Suppressor macrophage treated with lipopolysaccharide for 1 hour (primary cell): Measurements from ENCODE around the gene ZFP1.

ENCODE experiments used
- DNase-seq, 3 donors: peaks; one replicate each; pipeline ENCODE4 v3.0.0-alpha.2; 2020 to 2022

ZFP1 gene

DNA sequence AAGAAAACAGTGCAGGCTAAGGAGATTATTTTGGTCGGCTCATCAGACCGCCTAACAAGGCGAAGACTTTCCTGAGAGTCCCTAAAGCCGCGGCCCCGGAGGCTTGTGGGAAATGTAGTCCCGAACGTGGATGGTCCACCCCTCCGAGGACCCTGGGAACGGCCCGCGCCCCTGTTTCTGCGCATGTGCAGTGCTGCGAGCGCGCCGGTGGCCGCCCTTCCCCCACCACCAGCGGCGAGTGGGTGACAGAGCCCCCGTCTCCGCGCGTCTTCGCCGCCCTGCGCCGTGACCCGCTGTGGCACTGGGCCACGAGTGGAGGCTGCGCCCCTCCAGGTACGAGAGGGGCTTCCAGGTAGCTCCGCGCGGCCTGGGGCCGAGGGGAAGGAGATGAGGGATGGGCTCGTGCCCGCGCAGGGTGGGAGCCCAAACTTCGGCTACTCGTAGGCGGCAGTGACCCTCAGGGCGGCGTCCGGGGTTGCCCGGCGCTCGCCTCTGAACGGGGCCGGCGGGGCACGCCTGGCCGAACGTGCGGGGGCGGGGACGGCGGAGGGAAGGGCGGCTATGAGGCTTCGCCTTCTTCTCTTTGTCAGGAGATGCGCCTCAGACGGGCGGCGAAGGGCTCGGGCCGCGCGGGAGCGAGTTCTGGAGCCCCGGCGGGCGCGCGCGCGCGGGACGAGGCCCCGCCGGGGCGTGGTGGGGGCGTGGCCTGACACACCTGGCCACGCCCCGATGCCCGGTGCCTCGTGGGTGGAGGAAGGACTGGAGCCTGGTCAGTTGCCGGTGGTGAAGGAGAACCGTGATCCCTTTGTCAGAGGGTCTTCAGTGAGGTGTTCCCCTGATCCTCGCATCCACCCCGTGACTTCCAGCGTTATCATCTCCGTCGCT lies at the start of gene ZFP1:
Gene ZFP1 (plus strand): TSS at position 214 of the 885 bp plus-strand sequence. CDS start 4,428 bp downstream, outside the sequence.
- peak; percentile 95 to 97 (median 97) for DNase-seq

DNA sequence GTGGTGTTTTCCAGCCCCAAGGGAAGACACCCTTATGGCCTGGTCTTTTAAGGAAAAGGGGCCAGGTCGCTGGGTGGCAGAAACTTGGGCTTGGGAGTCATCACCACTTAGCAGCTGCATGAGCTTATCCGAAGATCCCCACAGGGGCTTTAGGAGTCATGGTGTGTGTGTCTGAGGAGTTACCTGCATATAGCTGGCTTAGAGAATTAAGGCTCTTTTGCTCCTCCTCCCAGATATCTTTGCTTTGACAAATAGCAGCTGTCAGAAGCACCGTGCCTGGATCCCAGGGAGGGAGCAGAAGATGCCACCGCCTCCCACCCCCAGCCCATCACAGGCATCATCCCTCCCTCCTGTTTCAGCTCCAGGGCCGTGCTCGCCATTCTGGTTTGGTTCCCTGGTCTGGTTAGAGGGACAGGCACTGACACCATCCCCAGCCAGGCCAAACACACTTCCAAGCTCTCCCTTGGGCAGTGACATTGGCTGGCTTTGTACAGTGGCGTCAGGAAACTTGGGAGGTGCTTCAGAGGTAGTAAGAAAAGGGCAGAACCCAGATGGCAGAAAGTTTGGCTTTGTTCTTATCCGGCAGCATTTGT lies 49.2 kb upstream of the ZFP1 start:
- DNase-seq = no peak

- DNase-seq = peak; percentile 75 to 83 (median 80)
These were observed 48.4 kb upstream of the ZFP1 start for GRCh38 chr16:75099738-75100602.

DNA sequence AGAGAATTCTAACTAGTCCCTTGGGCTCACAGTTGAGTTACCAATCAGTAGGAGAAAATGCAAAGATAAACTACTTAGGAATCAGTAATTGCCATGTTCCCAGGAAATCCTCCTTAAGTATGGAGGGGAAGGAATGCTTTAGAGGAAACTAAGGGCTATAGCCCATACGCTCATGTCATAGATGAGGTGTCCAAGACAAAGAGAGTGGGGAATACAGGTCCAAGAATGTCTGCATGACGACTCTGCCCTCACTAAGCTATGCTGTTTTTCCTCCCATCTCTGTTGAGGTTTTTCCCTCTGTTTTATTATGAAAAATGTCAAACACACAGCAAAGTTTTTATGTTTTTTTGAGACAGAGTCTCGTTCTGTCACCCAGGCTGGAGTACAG lies 47.7 kb upstream of the ZFP1 start:
- DNase-seq = no peak

GRCh38 chr16:75101635-75102034 lies 46.7 kb upstream of the ZFP1 start:
- no peak for DNase-seq

DNA sequence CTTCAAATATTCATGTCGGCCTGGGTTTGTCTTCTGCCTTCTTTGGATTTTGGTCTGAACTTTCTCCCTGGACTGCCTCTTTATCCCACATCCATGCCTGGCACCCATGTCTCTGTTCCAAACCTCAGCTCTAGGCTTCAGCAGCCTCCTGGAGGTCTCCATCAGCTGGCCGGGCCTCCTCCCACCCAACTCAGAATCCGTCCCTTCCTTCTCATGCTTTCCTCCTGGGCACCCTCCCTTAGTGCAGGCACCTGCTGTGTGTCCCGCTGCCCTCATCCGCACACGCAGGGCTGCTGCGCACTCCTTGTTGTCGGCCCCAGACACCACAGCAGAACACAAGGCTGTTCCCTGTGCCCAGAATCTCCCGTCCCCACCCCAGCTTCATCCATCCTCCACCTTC lies 45.7 kb upstream of the ZFP1 start:
- DNase-seq = no peak

DNA sequence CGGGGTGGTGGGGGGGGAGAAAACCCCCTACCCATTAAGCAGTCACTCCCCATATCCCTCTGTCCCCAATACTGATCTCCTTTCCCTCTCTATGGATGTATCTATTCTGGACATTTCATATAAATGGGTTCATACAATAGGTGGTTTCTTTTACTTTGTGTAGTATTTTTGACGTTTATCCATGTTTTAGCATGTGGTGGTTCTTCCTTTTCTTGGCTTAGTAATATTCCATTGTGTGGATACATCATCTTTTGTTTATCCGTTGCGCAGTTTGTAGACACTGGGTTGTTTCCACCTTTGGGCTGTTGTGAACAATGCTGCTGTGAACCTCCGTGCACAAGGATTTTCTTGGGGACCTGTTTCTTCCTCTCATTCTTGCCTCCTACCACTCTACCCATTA lies 44.3 kb upstream of the ZFP1 start:
- no peak for DNase-seq

GRCh38 chr16:75104836-75105235 lies 43.5 kb upstream of the ZFP1 start:
- DNase-seq = no peak

DNA sequence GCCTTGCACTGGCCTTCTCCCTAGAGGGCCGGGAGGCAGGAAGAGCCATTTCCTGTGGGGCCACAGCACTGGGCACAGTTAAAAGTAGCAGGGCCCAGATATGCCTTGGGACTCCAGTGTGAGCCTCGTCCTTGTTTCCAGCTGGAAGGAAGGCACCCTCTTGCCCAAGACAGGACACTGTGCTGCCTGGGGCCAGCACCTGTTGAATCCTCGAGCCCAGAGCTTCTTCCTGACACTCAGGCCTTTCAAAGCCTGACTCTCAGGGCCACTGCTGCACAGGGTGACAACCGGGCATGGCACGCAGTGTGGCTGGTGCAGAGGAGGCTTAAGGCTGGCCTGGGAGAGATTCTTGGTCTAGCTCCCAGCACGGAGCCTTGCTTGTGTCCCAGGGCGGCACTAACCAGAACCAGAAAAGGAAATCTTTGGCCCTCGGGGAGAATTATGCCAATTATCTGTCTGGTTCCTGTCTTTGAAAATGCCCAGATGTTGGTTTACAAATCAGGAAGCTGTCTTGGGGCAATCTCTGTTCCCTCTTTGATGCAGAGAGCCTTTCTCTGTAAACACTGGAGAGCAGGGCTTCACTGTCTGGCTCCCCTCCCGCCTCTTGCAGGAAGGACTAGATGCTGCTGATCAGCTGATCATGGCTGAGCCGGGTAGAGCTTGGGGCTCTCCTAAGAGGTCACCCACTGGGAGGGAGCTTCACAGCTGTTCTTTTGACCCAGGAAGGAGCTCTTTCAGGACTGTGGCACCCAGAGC lies 42.8 kb upstream of the ZFP1 start:
- peak; percentile 71 to 78 (median 72) for DNase-seq

- DNase-seq = no peak
These were observed 41.7 kb upstream of the ZFP1 start for GRCh38 chr16:75106351-75107274.

GRCh38 chr16:75107505-75107904 lies 40.8 kb upstream of the ZFP1 start:
- DNase-seq = no peak

DNA sequence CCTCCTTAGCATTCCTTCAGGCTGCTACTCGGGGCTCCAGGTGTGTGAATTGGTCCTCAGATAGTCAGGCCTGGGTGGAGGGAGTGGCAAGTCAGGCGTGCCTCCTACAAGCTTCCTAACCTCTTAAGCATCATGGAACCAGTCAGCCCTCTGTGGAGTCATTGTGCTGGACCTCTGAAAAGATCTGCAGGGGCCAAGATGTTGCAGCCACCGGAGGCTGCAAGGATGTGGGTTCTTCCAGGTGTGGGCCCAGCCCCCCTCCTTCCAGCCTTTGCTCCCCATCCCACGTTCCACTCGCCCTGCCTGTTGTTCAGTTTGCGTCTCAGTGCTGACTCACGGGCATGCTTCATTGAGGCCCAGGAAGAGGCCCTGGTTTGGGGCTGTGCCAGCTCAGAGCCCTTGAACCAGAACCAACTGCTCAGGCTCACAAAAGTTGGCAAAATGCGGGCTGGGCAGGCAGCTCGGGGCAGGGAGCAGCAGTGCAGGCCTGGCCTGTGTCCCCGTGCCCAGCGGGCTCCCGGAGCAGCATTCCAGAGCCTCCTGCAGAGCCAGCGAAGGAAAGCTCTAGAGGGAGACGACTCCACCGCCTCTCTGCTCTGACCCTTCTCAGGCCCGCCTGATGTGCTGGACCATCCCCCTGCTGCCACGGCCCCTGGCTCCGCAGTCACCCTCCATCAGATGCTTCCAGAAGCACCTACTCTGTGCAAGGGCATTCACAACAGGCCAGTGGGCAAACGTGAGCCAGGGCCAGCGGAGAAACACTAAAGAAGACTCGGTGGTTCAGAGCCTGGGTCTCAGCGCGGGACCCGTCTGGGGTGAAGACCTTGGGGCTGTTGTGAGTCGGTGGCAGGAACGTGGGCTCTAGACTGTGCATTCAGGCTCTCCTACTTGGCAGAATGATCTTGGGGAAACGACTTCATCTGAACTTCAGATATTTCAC lies 39.3 kb upstream of the ZFP1 start:
- DNase-seq = peak; percentile 78 to 83 (median 82)

GRCh38 chr16:75109732-75110243 lies 38.5 kb upstream of the ZFP1 start:
- no peak for DNase-seq

GRCh38 chr16:75110637-75111513 lies 37.4 kb upstream of the ZFP1 start:
- DNase-seq = peak; percentile 93 to 97 (median 95)

DNA sequence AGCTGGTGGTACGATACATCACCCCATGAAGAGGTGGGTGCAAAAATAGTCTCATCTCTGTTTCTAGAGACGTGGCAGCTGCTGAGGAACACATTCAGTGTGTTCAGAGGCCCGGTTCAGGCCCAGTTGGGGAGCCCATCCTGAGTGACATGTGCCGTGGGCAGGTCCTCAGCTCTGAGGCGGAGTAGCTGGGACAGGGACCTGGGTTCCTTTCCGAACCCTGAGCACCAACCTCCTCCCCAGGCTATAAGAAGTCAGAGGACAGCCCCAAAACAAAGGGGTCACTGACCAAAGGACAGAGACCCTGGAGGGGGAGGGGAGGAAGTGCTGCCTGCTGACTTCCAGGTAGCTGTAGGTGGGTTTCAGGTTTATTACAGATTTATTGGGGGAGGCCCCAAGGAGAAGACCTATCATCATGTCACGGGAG lies 36.8 kb upstream of the ZFP1 start:
- DNase-seq = no peak

DNA sequence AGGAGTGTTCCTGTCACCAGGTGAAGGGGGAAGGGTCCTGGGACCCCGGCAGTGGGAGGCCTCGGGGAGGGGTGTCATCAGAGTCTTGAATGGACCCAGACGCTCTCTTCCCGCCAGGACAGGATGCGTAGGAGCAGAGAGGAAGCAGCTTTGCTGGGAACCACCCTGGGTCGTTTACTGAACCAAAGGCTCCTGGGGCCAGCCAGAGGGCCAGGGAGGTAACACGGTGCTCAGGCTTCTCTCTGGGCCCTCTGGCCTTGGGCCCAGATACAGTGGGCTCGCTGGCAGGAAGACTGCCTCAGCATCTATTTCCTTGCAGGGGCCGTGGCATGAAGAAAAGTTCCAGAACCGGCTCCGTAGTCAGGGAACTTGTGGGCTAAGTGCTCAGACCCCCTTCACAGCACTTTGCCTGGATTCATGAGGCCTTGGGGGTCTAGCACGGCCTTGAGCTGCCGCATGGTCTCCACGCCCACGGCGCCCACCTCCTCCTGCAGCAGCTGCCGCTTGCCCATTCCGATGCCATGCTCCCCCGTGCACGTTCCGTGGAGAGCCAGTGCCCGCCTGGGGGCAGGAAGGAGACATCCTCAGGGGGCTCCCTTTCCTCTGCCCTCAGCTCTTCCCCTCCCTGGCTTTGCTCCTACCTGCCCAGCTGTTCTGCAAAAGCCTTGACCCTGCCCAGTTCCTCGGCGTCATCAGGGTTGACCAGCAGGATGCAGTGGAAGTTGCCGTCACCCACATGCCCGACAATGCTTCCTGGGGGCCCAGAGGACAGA lies 36.2 kb upstream of the ZFP1 start:
- DNase-seq = peak; percentile 57 to 75 (median 61)

DNA sequence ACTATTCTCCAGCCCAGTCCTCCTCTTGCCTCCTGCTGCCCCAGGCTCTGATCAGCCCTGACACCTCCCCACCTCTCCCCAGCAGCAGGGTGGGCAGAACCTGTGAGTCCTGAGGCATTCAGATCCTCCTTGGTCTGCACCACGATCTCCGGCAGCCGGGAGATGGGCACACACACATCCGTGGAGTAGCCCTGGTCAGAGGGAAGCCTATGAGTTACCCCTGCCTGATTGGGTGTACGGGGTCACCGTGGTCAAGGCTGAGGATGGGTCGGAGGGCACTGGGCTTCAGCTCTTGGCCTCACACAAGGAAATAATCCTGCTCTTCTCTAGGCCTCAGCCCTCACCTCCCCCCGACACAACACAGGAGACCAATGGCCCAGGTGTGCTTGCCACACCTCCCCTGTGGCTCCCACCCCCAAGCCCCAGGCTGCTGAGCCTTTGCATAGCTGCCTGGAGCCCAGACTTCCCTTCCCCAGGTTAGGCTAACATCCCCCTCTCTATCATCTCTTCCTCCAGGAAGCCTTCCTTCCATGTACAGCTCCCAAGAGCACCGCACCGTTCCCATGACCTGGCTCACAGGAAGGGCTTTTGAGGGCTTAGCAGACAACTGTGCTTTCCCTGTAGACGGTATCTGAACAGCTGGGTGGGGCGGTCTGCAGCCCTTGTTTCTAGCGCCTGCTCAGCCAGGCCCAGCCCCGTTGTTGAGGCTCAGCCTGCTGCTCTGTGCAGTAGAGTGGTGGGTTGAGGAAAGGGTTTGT lies 35.4 kb upstream of the ZFP1 start:
- DNase-seq = no peak
